HepG2 (cell line): ENCODE data around the gene COG8. TPM values are rescaled to one million over a fixed set of nuclear protein-coding genes. Genes with fewer than 3 reads are reported as not detected.

ENCODE experiments used
- FOXA1 ChIP-seq, 2 experiments: fragments of 450-650 bp in 1 of 2; sonication (generic) in 1 of 2; formaldehyde crosslinking in 1 of 2; IDR thresholded peaks; 2 replicates each; pipeline versions ENCODE4 v1.4.0 to v1.6.1; 2016 to 2020; ENCODE audit warnings: missing genetic modification reagents in 1 of 2
- RBM22 ChIP-seq: fragments of 200-400 bp; formaldehyde crosslinking; optimal IDR thresholded peaks from 2 replicates; pipeline ENCODE3; 2017; ENCODE audit warnings: mild to moderate bottlenecking, low read length, moderate library complexity
- REPIN1 ChIP-seq: sonication (generic); formaldehyde crosslinking; IDR thresholded peaks from 2 replicates; pipeline ENCODE4 v1.8.0; 2022; ENCODE audit warnings: missing genetic modification reagents, low read depth, mild to moderate bottlenecking, borderline replicate concordance
- REXO4 ChIP-seq: sonication (generic); formaldehyde crosslinking; IDR thresholded peaks from 2 replicates; pipeline ENCODE4 v1.8.0; 2022; ENCODE audit warnings: missing genetic modification reagents, mild to moderate bottlenecking, borderline replicate concordance
- SKI ChIP-seq: fragments of 450-650 bp; IDR thresholded peaks from one replicate; pipeline ENCODE4 v1.6.1; 2018; ENCODE audit warnings: mild to moderate bottlenecking; ENCODE audit not compliant: partially characterized antibody
- ZNF547 ChIP-seq: sonication (generic); formaldehyde crosslinking; IDR thresholded peaks from 2 replicates; pipeline ENCODE4 v1.5.1; 2020; ENCODE audit warnings: mild to moderate bottlenecking, missing genetic modification reagents
- polyA plus RNA-seq, 8 experiments: library from polyadenylated mRNA; depleted of rRNA in 3 of 8; stranded (reverse) in 7 of 8; unstranded in 1 of 8; fragments of >200 nt; fragmentation: Illumina TruSeq in 4 of 8; extraction: Trizol in 4 of 8; gene quantifications; 2 replicates each; pipeline versions ENCODE4 v1.2.1 to v1.2.3, GENCODE V29; 2011 to 2016; ENCODE audit warnings: low read depth in 4 of 8, missing spikeins in 1 of 8, mixed read lengths in 1 of 8; ENCODE audit not compliant: insufficient read depth in 1 of 8
- total RNA-seq, 5 experiments: library from RNA; depleted of rRNA; stranded (reverse); fragments of >200 nt; fragmentation: Illumina TruSeq; extraction: Trizol; gene quantifications; 2 replicates each; pipeline ENCODE4 v1.2.3, GENCODE V29; 2016; ENCODE audit warnings: low read depth in 1 of 5
- TF ChIP-seq, protein P1 (sequence below): sonication (generic); formaldehyde crosslinking; IDR thresholded peaks from 2 replicates; pipeline ENCODE4 v1.4.0; 2020; ENCODE audit warnings: mild to moderate bottlenecking, missing genetic modification reagents, borderline replicate concordance
- TF ChIP-seq, protein P2 (sequence below): sonication (generic); formaldehyde crosslinking; conservative IDR thresholded peaks from 2 replicates; pipeline ENCODE4 v1.8.0; 2022; ENCODE audit warnings: mild to moderate bottlenecking, moderate library complexity, missing genetic modification reagents
- TF ChIP-seq, protein P3 (sequence below): sonication (generic); formaldehyde crosslinking; IDR thresholded peaks from 2 replicates; pipeline ENCODE4 v1.5.0; 2020; ENCODE audit warnings: missing genetic modification reagents
- TF ChIP-seq, protein P4 (sequence below): sonication (generic); formaldehyde crosslinking; IDR thresholded peaks from 2 replicates; pipeline ENCODE4 v1.4.0; 2020; ENCODE audit warnings: mild to moderate bottlenecking, missing genetic modification reagents

The COG8 gene
- total and polyA plus RNA-seq, 2 of the 13 experiments (the other 11 are each of a cell fraction or from before 2014, with no cell fraction given): 45.5 to 52.1 TPM

DNA sequence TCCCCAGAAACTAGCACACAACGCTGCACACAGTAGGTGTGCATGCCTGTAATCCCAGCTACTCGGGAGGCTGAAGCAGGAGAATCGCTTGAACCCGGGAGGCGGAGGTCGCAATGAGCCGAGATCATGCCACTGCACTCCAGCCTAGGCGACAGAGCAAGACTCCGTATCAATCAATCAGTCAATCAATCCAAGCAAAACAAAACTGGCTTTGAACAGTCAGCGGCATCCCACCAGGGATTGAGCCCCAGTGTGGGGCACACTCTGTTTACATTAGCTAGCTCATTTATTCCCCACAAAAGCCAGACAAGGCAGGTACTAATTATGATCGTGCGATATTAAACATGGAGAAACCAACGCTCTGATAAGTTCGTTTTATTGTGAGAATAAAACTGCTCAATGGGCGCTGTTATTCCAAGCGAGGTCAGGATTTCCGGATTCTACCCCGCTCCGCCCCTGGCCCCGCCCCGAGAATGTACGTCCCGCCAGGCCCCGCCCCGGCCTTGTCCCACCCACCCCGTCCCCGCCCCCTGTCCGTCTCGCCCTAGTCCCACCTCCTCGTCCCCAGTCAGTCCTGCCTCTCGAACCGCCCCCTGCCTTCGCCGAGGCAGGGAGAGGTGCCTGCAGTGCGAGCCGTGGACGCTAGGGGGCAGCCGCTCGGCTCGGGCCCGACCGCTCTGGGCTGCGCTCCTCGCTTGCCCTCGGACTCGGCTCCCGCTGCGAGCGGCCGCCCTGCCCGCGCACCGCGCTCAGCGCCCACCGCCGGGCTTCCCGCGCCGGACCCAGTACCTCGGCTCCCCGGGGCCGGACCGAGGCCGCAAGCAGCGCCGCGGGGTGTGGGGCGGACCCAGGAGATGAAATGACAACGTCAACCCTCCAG is 28.5 kb downstream of the COG8 start, which contains the start of gene VPS4A (continued):
- no peak for TF ChIP-seq FOXA1 (IDR thresholded peaks at IDR 0.05)
- TF ChIP-seq FOXA1 (CRISPR knock-in tag; IDR thresholded peaks at IDR 0.05): peak; percentile 40
- TF ChIP-seq, protein P1, sequence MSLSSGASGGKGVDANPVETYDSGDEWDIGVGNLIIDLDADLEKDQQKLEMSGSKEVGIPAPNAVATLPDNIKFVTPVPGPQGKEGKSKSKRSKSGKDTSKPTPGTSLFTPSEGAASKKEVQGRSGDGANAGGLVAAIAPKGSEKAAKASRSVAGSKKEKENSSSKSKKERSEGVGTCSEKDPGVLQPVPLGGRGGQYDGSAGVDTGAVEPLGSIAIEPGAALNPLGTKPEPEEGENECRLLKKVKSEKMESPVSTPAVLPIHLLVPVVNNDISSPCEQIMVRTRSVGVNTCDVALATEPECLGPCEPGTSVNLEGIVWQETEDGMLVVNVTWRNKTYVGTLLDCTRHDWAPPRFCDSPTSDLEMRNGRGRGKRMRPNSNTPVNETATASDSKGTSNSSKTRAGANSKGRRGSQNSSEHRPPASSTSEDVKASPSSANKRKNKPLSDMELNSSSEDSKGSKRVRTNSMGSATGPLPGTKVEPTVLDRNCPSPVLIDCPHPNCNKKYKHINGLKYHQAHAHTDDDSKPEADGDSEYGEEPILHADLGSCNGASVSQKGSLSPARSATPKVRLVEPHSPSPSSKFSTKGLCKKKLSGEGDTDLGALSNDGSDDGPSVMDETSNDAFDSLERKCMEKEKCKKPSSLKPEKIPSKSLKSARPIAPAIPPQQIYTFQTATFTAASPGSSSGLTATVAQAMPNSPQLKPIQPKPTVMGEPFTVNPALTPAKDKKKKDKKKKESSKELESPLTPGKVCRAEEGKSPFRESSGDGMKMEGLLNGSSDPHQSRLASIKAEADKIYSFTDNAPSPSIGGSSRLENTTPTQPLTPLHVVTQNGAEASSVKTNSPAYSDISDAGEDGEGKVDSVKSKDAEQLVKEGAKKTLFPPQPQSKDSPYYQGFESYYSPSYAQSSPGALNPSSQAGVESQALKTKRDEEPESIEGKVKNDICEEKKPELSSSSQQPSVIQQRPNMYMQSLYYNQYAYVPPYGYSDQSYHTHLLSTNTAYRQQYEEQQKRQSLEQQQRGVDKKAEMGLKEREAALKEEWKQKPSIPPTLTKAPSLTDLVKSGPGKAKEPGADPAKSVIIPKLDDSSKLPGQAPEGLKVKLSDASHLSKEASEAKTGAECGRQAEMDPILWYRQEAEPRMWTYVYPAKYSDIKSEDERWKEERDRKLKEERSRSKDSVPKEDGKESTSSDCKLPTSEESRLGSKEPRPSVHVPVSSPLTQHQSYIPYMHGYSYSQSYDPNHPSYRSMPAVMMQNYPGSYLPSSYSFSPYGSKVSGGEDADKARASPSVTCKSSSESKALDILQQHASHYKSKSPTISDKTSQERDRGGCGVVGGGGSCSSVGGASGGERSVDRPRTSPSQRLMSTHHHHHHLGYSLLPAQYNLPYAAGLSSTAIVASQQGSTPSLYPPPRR: no peak
- no peak; the same call in none of the 2 replicates for TF ChIP-seq REPIN1
- TF ChIP-seq SKI: no peak
- TF ChIP-seq, protein P2, sequence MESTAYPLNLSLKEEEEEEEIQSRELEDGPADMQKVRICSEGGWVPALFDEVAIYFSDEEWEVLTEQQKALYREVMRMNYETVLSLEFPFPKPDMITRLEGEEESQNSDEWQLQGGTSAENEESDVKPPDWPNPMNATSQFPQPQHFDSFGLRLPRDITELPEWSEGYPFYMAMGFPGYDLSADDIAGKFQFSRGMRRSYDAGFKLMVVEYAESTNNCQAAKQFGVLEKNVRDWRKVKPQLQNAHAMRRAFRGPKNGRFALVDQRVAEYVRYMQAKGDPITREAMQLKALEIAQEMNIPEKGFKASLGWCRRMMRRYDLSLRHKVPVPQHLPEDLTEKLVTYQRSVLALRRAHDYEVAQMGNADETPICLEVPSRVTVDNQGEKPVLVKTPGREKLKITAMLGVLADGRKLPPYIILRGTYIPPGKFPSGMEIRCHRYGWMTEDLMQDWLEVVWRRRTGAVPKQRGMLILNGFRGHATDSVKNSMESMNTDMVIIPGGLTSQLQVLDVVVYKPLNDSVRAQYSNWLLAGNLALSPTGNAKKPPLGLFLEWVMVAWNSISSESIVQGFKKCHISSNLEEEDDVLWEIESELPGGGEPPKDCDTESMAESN (CRISPR knock-in tag): peak; percentile 89
- TF ChIP-seq, protein P3, sequence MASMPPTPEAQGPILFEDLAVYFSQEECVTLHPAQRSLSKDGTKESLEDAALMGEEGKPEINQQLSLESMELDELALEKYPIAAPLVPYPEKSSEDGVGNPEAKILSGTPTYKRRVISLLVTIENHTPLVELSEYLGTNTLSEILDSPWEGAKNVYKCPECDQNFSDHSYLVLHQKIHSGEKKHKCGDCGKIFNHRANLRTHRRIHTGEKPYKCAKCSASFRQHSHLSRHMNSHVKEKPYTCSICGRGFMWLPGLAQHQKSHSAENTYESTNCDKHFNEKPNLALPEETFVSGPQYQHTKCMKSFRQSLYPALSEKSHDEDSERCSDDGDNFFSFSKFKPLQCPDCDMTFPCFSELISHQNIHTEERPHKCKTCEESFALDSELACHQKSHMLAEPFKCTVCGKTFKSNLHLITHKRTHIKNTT (CRISPR knock-in tag): no peak
- no peak for TF ChIP-seq REXO4 (CRISPR knock-in tag)
- peak; percentile 79 for TF ChIP-seq ZNF547 (CRISPR knock-in tag)
- TF ChIP-seq RBM22: no peak
- TF ChIP-seq, protein P4, sequence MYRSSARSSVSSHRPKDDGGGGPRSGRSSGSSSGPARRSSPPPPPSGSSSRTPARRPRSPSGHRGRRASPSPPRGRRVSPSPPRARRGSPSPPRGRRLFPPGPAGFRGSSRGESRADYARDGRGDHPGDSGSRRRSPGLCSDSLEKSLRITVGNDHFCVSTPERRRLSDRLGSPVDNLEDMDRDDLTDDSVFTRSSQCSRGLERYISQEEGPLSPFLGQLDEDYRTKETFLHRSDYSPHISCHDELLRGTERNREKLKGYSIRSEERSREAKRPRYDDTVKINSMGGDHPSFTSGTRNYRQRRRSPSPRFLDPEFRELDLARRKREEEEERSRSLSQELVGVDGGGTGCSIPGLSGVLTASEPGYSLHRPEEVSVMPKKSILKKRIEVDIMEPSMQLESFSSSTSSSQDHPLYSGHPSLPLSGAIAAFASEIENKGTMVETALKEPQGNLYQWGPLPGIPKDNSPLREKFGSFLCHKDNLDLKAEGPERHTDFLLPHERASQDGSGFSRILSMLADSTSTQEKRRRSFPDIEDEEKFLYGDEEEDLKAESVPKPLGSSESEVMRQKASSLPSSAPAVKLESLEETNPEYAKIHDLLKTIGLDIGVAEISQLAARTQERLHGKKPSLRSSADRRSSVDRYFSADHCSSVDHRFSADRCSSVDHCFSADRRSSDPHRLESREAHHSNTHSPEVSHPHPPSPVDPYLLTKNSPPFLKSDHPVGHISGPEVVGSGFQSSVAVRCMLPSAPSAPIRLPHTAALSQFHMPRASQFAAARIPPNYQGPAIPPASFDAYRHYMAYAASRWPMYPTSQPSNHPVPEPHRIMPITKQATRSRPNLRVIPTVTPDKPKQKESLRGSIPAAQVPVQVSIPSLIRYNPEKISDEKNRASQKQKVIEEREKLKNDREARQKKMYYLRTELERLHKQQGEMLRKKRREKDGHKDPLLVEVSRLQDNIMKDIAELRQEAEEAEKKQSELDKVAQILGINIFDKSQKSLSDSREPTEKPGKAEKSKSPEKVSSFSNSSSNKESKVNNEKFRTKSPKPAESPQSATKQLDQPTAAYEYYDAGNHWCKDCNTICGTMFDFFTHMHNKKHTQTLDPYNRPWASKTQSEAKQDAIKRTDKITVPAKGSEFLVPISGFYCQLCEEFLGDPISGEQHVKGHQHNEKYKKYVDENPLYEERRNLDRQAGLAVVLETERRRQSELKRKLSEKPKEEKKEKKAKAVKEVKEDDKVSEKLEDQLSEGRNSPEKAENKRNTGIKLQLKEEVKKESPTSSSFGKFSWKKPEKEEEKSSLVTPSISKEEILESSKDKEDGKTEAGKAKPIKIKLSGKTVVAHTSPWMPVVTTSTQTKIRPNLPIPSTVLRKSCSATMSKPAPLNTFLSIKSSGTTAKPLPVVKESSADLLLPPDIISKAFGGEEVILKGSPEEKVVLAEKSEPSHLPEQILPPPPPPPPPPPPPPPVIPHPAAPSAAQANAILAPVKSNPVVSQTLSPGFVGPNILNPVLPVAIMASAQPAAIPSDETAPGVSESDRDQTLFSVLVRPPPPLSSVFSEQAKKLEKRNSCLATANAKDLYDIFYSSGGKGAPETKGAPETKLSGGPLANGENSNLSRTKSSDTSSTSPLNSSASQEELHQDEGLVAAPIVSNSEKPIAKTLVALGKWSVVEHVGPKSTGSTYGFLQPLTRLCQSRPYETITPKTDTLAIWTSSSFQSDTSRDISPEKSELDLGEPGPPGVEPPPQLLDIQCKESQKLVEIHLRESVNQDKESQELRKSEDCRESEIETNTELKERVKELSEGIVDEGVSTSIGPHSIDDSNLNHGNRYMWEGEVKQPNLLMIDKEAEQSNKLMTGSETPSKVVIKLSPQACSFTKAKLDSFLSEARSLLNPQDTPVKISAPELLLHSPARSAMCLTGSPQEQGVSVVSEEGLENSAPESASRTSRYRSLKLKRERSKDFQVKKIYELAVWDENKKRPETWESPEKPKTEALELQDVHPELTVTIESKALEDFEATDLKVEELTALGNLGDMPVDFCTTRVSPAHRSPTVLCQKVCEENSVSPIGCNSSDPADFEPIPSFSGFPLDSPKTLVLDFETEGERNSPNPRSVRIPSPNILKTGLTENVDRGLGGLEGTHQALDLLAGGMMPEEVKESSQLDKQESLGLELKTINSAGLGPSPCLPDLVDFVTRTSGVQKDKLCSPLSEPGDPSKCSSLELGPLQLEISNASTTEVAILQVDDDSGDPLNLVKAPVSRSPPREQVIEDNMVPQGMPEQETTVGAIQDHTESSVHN (CRISPR knock-in tag): 0 out of 2 replicates have a peak, but pooled peaks have one; percentile 13
